Measurements from ENCODE around the gene IMPG2. TPM values are rescaled to one million over a fixed set of nuclear protein-coding genes. Genes with fewer than 3 reads are reported as not detected.

The IMPG2 gene
- total RNA-seq, 1 experiment from 2014 or later: 0.04 TPM

- H4K8ac ChIP-seq (replicated peaks; ENCODE audit: insufficient read length, low read depth, low read length): no peak overlapping the region
- H2BK15ac ChIP-seq (ENCODE audit: low read depth, low read length): no peak overlapping the region
- no peaks in the 10 kb centered on the region for H3K36me3 Mint-ChIP-seq (ENCODE audit: insufficient read depth in 1 of 3, low read depth in 3 of 3)
- H2AFZ ChIP-seq (ENCODE audit: low read length): no peak overlapping the region
- no peak overlapping the region for H3K9ac ChIP-seq (ENCODE audit: extremely low read depth, insufficient read length, low read length)
- no peaks in the 10 kb centered on the region for H3K27me3 ChIP-seq (ENCODE audit: insufficient read depth, low read length)
- H2AK5ac ChIP-seq (ENCODE audit: insufficient read length, low read length): no peak overlapping the region
- no peak overlapping the region for H3T11ph ChIP-seq (ENCODE audit: low read length)
- no peak overlapping the region for H3K14ac ChIP-seq (ENCODE audit: insufficient read depth, low read length)
- no peaks in the 10 kb centered on the region for H3K9me3 ChIP-seq (ENCODE audit: control insufficient read depth, low read depth, low read length)
- no peak overlapping the region for H3K23ac ChIP-seq (ENCODE audit: insufficient read length, low read depth, low read length)
- no peaks in the 10 kb centered on the region for H3K4me1 ChIP-seq (ENCODE audit: insufficient read depth, low read length)
- H3K9me3 Mint-ChIP-seq: peaks cover 0 to 5% of the 10 kb centered on the region in 2 experiments; a peak in 2 of 5 replicates
- no peaks in the 10 kb centered on the region for H3K4me1 Mint-ChIP-seq
- no peak overlapping the region for H3K4ac ChIP-seq (ENCODE audit: low read depth, low read length)
- H3K4me3 Mint-ChIP-seq: no peak overlapping the region
- no peaks in the 10 kb centered on the region for H4K20me1 ChIP-seq (ENCODE audit: control insufficient read depth, insufficient read depth, insufficient read length)
- H2BK20ac ChIP-seq (ENCODE audit: low read depth, low read length, poor library complexity, severe bottlenecking): no peak overlapping the region
- TF ChIP-seq CTCF (conservative IDR thresholded peaks at IDR 0.05): no peak
- no peak overlapping the region for H2BK120ac ChIP-seq (ENCODE audit: low read depth, low read length, poor library complexity, severe bottlenecking)
- H3K4me2 ChIP-seq (ENCODE audit: insufficient read depth, insufficient read length, low read length): no peak overlapping the region
- no peak overlapping the region for H3K27ac ChIP-seq (ENCODE audit: insufficient read length, low read depth, low read length)
- H2BK5ac ChIP-seq (ENCODE audit: insufficient read length, low read length): no peak overlapping the region
- WGBS (ENCODE audit: extremely low coverage, insufficient read length, low lambda C conversion rate): no CpG with 5 or more reads among the region's 4 CpGs
- no peaks in the 10 kb centered on the region for H3K27me3 Mint-ChIP-seq (ENCODE audit: low read depth)
- H4K91ac ChIP-seq (ENCODE audit: insufficient read length, low read depth, low read length): no peak overlapping the region
- H3K56ac ChIP-seq (ENCODE audit: insufficient read length, low read depth, low read length): no peak overlapping the region
- H3K23me2 ChIP-seq (ENCODE audit: insufficient read length, low read depth, low read length, poor library complexity, severe bottlenecking): no peaks in the 10 kb centered on the region
- no peak for DNase-seq
- H4K5ac ChIP-seq (ENCODE audit: insufficient read length, low read depth, low read length): no peak overlapping the region
- H3K18ac ChIP-seq (ENCODE audit: insufficient read length, low read depth, low read length): no peak overlapping the region
- H3K79me2 ChIP-seq (ENCODE audit: insufficient read depth, low read length): no peaks in the 10 kb centered on the region
- no peaks in the 10 kb centered on the region for H3K79me1 ChIP-seq (ENCODE audit: insufficient read depth, low read depth, low read length, poor library complexity, severe bottlenecking)
- no peak overlapping the region for H3K27ac Mint-ChIP-seq
- no peak overlapping the region for H2BK12ac ChIP-seq (ENCODE audit: insufficient read length, low read depth, low read length)
Measured at GRCh38 chr3:101185341-101185740, 135.0 kb downstream of the IMPG2 start.

Measured in H9 (cell line).